NT2/D1 (cell line): ENCODE measurements around the gene FRS2.

ENCODE experiments used
- DNase-seq: peaks from one replicate; pipeline ENCODE4 v3.0.0-alpha.2; 2011; ENCODE audit warnings: low read depth, low spot score
- H3K27me3 ChIP-seq: 2 replicates; pipeline ENCODE4 v1.6.0; 2011; ENCODE audit warnings: mild to moderate bottlenecking; ENCODE audit not compliant: insufficient read length, insufficient read depth
- H3K36me3 ChIP-seq: 2 replicates; pipeline ENCODE4 v1.6.1; 2011; ENCODE audit warnings: mild to moderate bottlenecking, low read length, mixed read lengths; ENCODE audit not compliant: insufficient read depth, insufficient read length
- H3K4me1 ChIP-seq: 2 replicates; pipeline ENCODE4 v1.5.1; 2011; ENCODE audit not compliant: insufficient read depth, insufficient read length
- H3K4me3 ChIP-seq: 2 replicates; pipeline ENCODE4 v1.5.1; 2011; ENCODE audit warnings: low read depth; ENCODE audit not compliant: insufficient read length
- H3K9ac ChIP-seq: 2 replicates; pipeline ENCODE4 v1.6.0; 2011; ENCODE audit warnings: low read depth; ENCODE audit not compliant: insufficient read length
- H3K9me3 ChIP-seq: 2 replicates; pipeline ENCODE4 v1.5.1; 2011; ENCODE audit warnings: mild to moderate bottlenecking, low read length; ENCODE audit not compliant: insufficient read depth
- SUZ12 ChIP-seq: IDR thresholded peaks from 2 replicates; pipeline ENCODE4 v1.6.1; 2011; ENCODE audit not compliant: insufficient read length, insufficient read depth; ENCODE audit errors: extremely low read depth
- YY1 ChIP-seq: IDR thresholded peaks from 2 replicates; pipeline ENCODE4 v1.6.1; 2011; ENCODE audit not compliant: insufficient read length, insufficient read depth
- ZNF274 ChIP-seq: IDR thresholded peaks from 2 replicates; pipeline ENCODE4 v1.6.1; 2011; ENCODE audit warnings: mild to moderate bottlenecking, low read depth, low read length

FRS2 gene

DNA sequence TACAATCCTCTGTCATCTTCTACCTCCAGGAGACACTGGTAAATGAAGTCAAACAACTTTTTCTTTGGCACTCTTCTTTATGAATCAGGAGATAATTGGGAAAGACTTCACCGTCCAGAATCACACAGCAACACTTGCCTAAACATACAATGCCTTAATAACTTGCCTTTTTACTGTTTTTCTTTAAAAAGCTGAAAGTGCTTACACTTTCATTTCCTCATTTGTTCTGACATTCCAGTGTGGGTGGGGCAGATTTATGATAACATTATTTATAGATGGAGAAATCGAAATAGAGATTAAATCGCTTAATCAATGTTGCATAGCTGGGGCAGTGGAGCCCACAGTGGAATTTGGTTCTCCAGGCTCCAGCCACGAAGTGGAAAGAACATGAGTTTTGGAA, 2.8 kb upstream of the FRS2 start:
- no peaks in the 10 kb centered on the region for H3K27me3 ChIP-seq
- H3K4me3 ChIP-seq, result no peak overlapping the region
- no peaks in the 10 kb centered on the region for H3K9me3 ChIP-seq
- H3K9ac ChIP-seq, result no peak overlapping the region
- no peaks in the 10 kb centered on the region for H3K4me1 ChIP-seq
- no peak for DNase-seq
- TF ChIP-seq SUZ12 (no peak), YY1 (no peak), ZNF274 (no peak)
- no peaks in the 10 kb centered on the region for H3K36me3 ChIP-seq

DNA sequence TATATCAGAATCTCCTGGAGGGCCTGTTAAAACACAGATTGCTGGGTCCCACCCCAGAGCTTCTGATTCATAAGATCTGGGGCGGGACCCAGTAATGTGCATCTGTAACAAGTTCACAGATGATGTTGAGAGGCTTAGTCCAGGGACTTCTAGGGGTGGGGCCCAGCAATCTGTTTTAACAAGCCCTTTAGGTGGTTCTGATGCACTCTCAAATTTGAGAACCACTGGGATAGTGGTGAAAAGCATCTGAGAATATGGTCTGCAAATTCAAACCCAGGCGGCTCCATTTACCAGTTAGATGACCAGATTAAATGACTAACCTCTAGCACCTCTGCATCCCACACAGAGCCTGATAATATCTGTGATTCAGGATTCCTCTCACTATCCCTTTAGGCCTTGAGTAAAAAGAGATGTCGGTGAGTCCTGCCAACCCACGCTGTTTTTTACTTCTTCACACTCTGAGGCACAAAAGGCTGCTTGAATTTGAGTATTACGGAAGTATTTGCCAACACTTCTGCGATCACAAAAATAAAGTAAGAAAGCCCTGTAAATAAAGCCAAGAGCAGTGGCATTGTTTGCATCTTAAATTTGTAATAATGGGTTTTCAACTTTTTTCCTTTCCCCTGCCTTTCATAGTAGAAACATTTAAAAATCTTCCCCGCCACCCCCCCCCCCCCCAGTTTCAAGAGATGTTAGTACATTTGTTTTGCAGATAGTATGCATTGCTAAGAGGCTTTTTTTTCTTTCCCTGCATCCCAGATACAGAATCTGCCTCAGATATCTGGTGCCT, 1.8 kb upstream of the FRS2 start:
- no peak for TF ChIP-seq SUZ12
- TF ChIP-seq YY1, result no peak
- TF ChIP-seq ZNF274, result no peak
- Histone ChIP-seq H3K9ac (no peak overlapping the region), H3K4me3 (no peak overlapping the region), H3K27me3 (no peaks in the 10 kb centered on the region), H3K9me3 (no peaks in the 10 kb centered on the region), H3K4me1 (no peaks in the 10 kb centered on the region), H3K36me3 (no peaks in the 10 kb centered on the region)
- DNase-seq, result peak; percentile 23

DNA sequence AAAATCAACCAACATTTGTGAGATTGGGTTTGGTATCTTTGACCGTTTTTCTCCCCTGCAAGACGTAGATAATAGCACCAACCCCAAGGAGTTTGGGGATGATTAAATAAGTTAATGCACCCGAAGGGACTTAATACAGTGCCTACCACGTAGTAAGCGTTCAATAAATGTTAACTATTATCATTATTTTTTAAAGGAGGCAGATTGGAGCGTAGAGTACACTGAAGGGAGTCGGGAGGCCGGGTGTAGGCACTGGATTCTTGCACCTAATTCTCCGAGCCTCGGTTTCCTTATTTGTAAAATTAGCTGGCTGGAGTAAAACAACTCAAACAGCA, 367 bp upstream of the FRS2 start:
- H3K4me3 ChIP-seq, result peak overlapping the region; percentile 90
- no peaks in the 10 kb centered on the region for H3K27me3 ChIP-seq
- TF ChIP-seq YY1 (no peak), SUZ12 (no peak), ZNF274 (no peak)
- H3K4me1 ChIP-seq, result no peaks in the 10 kb centered on the region
- no peak for DNase-seq
- H3K36me3 ChIP-seq, result no peaks in the 10 kb centered on the region
- no peaks in the 10 kb centered on the region for H3K9me3 ChIP-seq
- peak overlapping the region; percentile 94 for H3K9ac ChIP-seq

DNA sequence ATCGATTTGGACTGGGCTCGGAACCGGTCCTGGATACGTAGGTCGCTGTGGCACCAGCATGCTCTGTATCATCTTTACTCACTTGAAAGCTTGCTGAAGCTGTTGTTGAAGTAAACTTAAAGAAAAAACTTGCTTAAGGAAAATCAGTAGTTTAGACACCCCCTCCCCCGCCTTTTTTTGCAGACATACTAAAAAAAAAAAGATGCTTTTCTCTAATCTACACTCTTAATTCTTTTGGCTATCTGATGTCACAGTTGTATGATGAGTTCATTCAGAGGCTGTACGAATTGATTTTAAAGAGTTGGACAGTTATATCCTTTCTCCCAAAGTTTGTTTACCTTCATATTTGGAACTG, 865 bp downstream of the FRS2 start:
- Histone ChIP-seq H3K9ac (peak overlapping the region; percentile 94), H3K27me3 (no peaks in the 10 kb centered on the region), H3K4me1 (no peaks in the 10 kb centered on the region), H3K9me3 (no peaks in the 10 kb centered on the region), H3K4me3 (peak overlapping the region; percentile 90), H3K36me3 (peaks cover 7% of the 10 kb centered on the region)
- DNase-seq, result no peak
- TF ChIP-seq ZNF274, result no peak
- no peak for TF ChIP-seq SUZ12
- no peak for TF ChIP-seq YY1

- H3K27me3 ChIP-seq, result no peaks in the 10 kb centered on the region
- no peak for DNase-seq
- H3K9ac ChIP-seq, result peak overlapping the region; percentile 32
- H3K9me3 ChIP-seq, result no peaks in the 10 kb centered on the region
- H3K36me3 ChIP-seq, result peaks cover 7% of the 10 kb centered on the region
- peak overlapping the region; percentile 90 for H3K4me3 ChIP-seq
- no peaks in the 10 kb centered on the region for H3K4me1 ChIP-seq
- TF ChIP-seq ZNF274 (no peak), SUZ12 (no peak), YY1 (no peak)
Measured at GRCh38 chr12:69471667-69472385, 1.6 kb downstream of the FRS2 start.

DNA sequence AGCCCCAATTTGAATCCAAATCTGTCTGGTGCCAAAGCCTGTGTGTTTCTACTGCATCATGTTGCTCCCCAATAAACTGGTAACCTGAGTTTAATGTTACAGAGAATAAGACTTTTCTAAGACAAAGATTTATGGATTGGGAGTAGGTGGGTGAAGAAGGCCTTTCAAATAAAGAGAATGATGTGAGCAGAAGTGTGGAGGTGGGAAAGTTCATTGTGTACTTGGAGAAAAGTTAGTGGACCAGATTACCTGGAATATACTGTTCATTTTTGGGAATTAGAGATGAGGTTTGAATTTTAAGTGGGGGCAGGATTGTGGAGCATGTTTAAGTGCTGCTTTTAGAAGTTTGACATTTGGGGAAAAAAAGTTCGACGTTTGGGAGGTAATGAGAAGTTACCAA, 3.1 kb downstream of the FRS2 start:
- H3K9me3 ChIP-seq, result no peaks in the 10 kb centered on the region
- no peak for DNase-seq
- H3K4me3 ChIP-seq, result no peak overlapping the region
- no peak overlapping the region for H3K9ac ChIP-seq
- TF ChIP-seq ZNF274 (no peak), SUZ12 (no peak), YY1 (no peak)
- no peaks in the 10 kb centered on the region for H3K4me1 ChIP-seq
- peaks cover 7% of the 10 kb centered on the region for H3K36me3 ChIP-seq
- H3K27me3 ChIP-seq, result no peaks in the 10 kb centered on the region

DNA sequence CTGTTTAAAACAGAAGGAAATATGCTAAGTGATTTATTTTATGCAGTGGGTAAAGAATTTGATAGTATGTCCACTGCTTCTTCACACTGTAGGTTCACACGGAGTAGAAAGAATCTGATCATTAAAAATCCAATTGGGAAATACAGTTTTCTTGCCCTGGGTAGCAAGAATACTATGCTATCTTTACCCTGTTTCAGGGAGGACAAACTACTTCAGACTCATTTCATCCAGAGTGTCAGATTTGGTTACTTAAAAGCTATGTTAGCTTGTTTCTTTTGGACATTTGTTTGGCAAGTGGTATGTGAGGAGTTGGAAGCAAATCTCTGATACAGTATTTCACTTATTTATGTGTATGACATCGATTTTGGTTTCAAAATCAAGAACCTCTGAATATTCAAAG, 4.3 kb downstream of the FRS2 start:
- TF ChIP-seq SUZ12 (no peak), ZNF274 (no peak), YY1 (no peak)
- Histone ChIP-seq H3K9ac (no peak overlapping the region), H3K9me3 (no peaks in the 10 kb centered on the region), H3K4me3 (no peak overlapping the region), H3K4me1 (no peaks in the 10 kb centered on the region), H3K36me3 (peaks cover 7% of the 10 kb centered on the region), H3K27me3 (no peaks in the 10 kb centered on the region)
- DNase-seq, result no peak
